GM21529 (cell line): ENCODE results near the gene SLC4A7.
"Not testable (repeated sequence)": the region's sequence is repeated elsewhere in the genome, so short reads cannot be mapped to it uniquely, and the experiment has no call there.

Experiments used
- ATAC-seq: cut with Tn5 transposase; IDR thresholded peaks from one replicate; pipeline ENCODE4 v1.9.1; 2021; ENCODE audit not compliant: unreplicated experiment

Gene SLC4A7

DNA sequence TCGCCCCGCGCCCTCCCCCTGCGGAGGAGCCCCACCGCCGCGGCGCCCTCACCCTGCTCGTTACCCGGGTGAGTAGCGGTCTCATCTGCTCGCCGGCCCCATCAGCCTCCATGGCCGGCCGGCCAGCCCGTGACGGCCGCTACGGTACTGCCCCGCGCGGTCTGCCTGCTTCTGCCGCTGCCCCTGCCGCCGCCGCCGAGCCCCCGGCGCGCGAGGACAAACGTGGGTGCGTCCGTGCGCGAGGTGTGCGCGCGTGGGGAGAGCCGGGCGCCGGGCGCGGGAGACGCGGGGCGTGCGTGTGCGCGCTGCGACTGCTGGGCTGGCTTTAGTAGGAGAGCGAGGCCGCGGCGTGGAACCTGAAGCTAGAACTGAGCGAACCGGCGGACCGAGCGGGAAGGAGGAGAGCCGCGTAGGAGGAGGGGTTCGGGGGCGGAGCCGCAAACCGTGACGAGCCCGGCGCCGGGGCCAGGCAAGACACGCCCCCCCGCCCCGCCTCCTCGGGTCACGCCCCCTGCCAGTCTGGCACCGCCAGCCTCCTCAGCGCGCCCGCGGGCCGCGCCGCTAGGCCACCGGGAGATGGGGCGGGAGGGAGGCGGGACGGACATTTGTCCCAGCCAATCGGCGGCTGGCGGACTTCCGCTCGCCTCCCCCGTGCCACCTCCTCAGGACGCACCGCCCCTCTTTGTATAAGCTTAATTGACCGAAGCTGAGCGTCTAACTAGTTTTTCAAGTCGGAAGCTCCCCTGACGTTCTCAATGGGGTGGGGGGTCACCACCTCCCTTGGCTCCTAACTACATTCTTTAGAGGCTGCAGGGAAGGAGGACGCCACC is at the start of gene SLC4A7:
TSS of gene SLC4A7 (minus strand) at position 370 of the 830 bp plus-strand sequence. CDS start at position 112, 258 bp downstream.
- peak; percentile 88 for ATAC-seq

- ATAC-seq: no peak
Measured at GRCh38 chr3:27533261-27533607, 49.0 kb upstream of the SLC4A7 start.

GRCh38 chr3:27532426-27533260 is 48.5 kb upstream of the SLC4A7 start:
- ATAC-seq: no peak

DNA sequence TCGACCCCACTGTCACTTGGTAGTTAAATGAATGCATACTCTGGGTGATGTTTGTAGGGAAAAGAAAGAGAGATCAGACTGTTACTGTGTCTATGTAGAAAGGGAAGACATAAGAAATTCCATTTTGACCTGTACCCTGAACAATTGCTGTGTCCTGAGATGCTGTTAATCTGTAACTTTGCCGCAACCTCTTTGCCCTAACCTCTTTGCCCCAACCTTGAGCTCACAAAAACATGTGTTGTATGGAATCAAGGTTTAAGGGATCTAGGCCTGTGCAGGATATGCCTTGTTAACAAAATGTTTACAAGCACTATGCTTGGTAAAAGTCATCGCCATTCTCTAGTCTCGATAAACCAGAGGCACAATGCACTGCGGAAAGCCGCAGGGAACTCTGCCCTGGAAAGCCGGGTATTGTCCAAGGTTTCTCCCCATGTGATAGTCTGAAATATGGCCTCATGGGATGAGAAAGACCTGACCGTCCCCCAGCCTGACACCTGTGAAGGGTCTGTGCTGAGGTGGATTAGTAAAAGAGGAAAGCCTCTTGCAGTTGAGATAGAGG is 47.1 kb upstream of the SLC4A7 start:
- ATAC-seq: not testable (repeated sequence)

DNA sequence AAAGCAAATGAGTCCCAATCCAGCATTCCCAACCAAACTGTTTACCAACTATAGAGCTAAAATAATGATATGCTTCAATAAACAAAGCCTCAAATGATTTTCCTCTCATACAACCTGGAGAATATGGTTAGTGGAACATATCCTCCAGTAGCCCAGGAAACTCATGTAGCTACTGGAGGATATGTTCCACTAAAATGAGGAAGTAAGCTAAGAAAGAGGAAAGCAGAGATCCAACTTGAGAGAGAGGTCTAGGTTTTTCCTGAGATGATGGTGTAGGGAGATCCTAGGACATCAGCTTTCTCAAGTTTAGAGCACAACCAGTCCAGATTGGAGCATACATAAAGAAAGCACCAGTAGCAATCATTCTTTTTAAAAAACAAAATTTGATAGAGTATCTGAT is 44.6 kb upstream of the SLC4A7 start:
- no peak for ATAC-seq

DNA sequence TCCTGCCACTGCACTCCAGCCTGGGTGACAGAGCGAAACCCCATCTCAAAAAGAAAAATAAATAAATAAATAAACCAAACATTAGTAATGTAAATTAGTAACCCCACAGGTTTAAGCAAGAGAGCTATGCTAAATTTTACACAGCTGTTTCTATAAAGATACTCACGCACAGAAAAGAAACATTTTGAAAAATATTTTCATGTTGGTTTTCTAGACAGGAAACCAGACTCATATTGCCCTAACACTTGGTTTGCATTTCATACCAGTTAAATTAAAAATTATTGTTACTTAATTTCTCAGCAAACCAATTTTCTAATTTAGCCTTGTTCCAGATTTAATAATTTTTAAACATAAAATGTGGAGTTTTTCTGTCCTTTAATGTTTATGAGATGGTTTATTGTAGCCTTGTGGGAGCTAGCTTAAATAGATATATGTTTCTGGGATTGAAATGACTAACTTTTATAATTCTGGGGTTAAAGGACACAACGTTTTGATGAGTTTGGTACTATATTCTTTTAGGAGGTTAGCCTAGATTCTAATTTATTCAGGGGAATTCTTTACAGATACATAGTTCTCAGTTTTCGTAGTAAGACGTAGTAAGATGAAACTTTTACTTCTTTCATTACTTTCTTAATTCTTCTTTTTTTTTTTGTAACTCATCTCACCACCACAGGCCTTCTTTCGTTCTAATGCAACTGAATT is 42.6 kb upstream of the SLC4A7 start:
- no peak for ATAC-seq

- no peak for ATAC-seq
Measured at GRCh38 chr3:27521872-27522265, 37.7 kb upstream of the SLC4A7 start.

DNA sequence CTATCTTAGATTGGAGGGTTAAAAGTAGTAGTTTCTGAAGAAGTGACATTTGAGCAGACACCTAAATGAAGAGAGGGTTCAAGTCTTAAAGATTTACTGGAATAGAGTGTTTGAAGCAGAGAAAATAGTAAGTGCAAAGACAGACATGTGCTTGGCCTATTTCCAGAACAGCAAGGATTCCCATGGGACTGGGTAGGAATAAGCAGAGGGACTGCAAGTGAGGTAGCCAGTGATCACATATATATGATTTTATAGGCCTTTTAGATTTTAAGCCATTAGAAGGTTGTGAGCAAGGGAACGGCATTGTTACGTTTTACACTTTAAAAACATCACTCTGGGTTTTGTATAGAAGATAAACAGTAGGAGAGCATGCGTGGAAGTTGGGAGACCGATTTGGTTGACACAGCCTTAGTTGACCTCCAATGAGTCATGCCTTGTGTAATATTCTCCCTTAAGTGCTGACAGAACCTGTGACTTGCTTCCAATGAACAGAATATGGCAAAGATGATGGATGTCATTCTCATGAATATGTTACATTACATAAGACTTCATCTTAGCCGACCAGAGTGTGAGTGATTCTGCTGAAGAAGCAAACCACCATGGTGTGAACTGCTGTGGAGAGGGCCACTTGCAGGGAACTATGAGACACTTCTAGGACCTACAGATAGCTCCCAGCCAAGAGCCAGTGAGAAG is 37.1 kb upstream of the SLC4A7 start:
- ATAC-seq: no peak

DNA sequence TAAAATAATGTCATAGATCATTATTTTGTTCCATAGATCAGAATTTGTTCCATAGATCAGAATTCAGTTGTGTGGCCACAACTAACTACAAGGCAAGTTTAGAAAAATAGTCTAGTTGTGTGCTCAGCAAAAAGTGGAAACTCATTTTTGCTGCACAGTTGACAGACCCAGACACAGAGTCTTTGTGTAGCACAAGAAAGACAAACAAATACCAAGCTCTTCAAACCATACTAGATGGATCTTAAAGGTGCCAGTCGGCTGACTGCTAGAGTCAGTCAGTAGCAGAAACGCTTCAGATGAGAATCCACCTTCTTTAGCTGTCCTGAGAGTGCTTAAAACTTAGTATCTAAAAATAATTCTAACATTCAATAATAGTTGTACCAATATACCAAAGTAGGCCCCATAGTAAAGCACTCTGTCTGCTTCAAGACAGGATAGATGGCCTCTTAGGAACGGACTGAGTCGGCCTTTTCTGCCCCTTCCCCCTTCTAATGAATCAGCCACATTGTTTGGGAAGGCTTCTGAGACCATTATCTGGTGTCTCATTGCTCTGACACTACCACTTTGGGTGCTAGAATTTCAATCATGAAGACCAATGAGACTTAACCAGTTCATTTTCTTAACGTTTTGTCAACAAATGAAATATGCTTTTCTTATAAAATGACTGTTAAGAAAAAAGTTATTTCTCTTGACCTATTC is 27.7 kb upstream of the SLC4A7 start:
- ATAC-seq: no peak

GRCh38 chr3:27509376-27509775 is 25.2 kb upstream of the SLC4A7 start:
- ATAC-seq: no peak

- ATAC-seq: no peak
Measured at GRCh38 chr3:27508424-27508823, 24.2 kb upstream of the SLC4A7 start.

DNA sequence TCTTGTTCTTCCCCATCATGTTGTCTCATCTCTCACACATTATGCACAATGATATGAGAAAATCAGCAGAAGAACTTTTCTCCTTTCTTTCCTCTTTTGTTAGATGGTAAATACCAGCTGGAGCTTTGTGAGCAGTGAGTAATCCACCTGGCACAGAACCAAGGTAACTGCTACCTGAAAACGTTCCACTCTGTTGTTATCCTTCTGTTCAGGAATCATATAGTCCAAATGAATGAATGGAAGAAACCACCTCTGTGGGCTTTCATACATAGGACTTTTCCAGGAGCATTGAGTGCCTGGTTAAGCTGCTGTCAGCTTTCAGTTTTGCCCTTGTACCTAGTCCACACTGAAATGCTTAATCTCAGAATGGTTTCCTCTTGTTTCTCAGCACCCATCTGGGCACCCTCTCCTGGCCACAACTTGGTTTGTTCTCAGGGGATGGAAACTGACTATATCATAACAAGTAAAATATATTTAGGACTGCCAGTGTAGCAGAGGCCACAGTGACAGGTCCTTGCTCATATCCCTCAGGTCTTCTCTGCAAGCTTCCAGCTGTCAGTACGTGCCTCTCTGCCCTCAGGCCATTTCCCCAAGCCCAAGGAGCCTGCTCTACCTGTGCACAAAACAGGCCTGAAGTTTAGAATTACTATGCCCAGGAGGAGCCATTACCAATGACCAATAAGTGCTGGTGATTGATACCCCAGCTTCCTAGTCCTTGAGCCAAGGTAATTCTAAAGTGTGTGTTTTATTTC is 23.5 kb upstream of the SLC4A7 start:
- no peak for ATAC-seq

- ATAC-seq: no peak
Measured at GRCh38 chr3:27507111-27507510, 22.9 kb upstream of the SLC4A7 start.

GRCh38 chr3:27504749-27505148 is 20.6 kb upstream of the SLC4A7 start:
- no peak for ATAC-seq

- ATAC-seq: no peak
Measured at GRCh38 chr3:27503526-27503925, 19.3 kb upstream of the SLC4A7 start.

DNA sequence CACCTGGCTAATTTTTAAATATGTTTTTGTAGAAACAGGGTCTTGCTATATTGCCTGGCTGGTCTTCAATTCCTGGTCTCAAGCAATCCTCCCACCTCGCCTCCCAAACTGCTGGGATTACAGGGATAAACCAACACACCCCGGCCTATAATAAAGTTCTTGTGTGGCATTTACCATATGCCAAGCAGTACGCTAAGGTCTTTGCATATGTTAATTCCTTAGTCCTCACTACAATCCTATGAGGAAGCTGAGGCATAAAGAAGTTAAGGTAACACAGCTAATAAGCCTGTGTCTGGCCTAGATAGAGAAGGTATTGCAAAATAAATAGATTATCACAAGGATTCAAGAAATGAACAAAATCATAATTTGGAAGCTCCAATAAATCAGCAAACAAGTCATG is 17.6 kb upstream of the SLC4A7 start:
- no peak for ATAC-seq

DNA sequence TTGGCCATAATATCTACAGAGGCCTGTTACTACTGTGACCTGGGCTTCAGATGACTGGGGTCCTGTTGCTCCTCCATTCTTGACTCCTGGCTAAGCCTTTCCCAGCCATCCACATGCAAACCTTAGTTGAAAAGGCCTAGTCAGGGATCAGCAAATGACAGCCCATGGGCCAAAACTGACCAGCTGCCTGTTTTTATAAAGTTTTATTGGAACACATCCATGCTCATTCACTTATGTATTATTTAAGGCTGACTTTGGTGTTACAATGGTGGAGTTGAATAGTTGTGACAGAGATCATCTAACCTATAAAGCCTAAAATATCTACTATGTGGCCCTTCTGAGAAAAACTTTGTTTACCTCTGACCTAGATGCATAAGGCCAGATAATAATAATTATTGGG is 16.8 kb upstream of the SLC4A7 start:
- no peak for ATAC-seq

GRCh38 chr3:27500035-27500434 is 15.9 kb upstream of the SLC4A7 start:
- no peak for ATAC-seq

DNA sequence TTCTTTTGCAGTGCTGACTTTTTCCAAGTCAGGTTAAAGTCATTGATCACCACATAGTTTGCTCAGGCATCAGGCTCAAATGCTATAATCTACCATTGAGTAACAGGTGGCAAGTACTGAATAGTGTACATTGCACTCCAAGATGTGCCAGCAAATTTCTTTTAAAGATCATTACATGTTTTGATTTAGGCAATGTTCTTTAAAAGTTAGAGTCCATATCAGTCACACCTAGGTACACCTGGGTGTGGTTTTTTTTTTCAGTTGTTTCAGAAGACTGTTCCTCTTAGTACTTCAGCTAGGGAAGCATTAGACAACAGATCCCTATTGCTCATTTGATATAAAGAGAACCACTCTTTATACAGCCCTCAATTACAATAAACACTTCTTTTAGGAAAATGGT is 10.6 kb upstream of the SLC4A7 start:
- no peak for ATAC-seq
